K562 (cell line): ENCODE measurements around the gene ELP1.

Source experiments
- CEBPB ChIP-seq: fragments of 450-650 bp; IDR thresholded peaks from 2 replicates; pipeline ENCODE4 v1.6.1; 2016; ENCODE audit warnings: missing genetic modification characterization, missing compliant biosample characterization
- RNF2 ChIP-seq: sonication (generic); IDR thresholded peaks from 2 replicates; pipeline ENCODE4 v1.6.1; 2016
- TF ChIP-seq, protein P1 (sequence below), 2 experiments: fragments of 450-650 bp in 1 of 2; IDR thresholded peaks; 2 replicates each; pipeline ENCODE4 v1.6.1; 2011 to 2017; ENCODE audit warnings: low read depth in 2 of 2, antibody characterized with exemption in 1 of 2, borderline replicate concordance in 1 of 2, low read length in 1 of 2, mild to moderate bottlenecking in 1 of 2, mixed read lengths in 1 of 2; ENCODE audit not compliant: control insufficient read depth in 1 of 2

GRCh38 chr9:108859459-108860114, 74.3 kb downstream of the ELP1 start:
- no peak for TF ChIP-seq CEBPB (tag)
- TF ChIP-seq, protein P1, sequence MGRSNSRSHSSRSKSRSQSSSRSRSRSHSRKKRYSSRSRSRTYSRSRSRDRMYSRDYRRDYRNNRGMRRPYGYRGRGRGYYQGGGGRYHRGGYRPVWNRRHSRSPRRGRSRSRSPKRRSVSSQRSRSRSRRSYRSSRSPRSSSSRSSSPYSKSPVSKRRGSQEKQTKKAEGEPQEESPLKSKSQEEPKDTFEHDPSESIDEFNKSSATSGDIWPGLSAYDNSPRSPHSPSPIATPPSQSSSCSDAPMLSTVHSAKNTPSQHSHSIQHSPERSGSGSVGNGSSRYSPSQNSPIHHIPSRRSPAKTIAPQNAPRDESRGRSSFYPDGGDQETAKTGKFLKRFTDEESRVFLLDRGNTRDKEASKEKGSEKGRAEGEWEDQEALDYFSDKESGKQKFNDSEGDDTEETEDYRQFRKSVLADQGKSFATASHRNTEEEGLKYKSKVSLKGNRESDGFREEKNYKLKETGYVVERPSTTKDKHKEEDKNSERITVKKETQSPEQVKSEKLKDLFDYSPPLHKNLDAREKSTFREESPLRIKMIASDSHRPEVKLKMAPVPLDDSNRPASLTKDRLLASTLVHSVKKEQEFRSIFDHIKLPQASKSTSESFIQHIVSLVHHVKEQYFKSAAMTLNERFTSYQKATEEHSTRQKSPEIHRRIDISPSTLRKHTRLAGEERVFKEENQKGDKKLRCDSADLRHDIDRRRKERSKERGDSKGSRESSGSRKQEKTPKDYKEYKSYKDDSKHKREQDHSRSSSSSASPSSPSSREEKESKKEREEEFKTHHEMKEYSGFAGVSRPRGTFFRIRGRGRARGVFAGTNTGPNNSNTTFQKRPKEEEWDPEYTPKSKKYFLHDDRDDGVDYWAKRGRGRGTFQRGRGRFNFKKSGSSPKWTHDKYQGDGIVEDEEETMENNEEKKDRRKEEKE (IDR thresholded peaks at IDR 0.05; ENCODE audit: borderline replicate concordance in 1 of 2, control insufficient read depth in 1 of 2, low read depth in 2 of 2, low read length in 1 of 2), result no peak
- no peak for TF ChIP-seq RNF2
